Stimulated activated naive CD4-positive, alpha-beta T cell treated with Interleukin-2 at 50 U/mL for 16 hours (primary cell): Measurements from ENCODE around the gene ZNF862.
"Not testable (repeated sequence)": the region's sequence is repeated elsewhere in the genome, so short reads cannot be mapped to it uniquely, and the experiment has no call there.

Experiments used
- DNase-seq: peaks from one replicate; lab custom pipeline; 2025; lab: John Stamatoyannopoulos, UW

Gene ZNF862

DNA sequence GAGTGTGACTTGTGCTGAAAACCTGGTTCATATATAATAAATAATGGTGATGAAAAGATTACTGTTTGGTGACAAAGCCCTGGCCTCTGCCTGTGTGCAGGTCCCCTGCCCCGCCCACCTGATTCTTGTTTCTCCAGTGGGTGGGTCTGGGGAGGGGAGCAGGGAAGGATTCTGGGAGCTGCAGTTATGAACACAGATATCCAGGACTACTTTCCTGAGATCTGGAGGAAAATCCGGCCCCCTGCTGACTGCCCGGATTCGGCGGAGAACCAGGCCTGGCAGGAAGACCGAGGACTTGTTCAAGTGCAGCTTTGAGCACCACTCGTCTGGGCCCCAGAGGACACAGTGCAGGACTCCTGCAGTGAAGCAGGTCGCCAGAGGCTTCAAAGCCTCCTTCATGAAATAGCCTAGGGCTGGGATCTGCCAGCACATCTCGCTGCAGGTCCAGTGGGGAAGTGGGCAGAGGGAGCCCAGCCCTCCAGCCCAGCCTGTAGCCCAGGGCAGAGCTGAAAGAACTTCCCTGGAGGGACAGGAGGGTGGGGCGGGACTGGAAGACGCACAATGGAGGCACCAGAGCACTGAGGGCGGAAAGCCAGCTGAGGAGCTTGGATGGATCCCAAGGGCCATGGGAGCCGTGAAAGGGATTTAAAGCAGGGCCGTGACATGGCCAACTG is 42.6 kb downstream of the ZNF862 start:
- no peak for DNase-seq

DNA sequence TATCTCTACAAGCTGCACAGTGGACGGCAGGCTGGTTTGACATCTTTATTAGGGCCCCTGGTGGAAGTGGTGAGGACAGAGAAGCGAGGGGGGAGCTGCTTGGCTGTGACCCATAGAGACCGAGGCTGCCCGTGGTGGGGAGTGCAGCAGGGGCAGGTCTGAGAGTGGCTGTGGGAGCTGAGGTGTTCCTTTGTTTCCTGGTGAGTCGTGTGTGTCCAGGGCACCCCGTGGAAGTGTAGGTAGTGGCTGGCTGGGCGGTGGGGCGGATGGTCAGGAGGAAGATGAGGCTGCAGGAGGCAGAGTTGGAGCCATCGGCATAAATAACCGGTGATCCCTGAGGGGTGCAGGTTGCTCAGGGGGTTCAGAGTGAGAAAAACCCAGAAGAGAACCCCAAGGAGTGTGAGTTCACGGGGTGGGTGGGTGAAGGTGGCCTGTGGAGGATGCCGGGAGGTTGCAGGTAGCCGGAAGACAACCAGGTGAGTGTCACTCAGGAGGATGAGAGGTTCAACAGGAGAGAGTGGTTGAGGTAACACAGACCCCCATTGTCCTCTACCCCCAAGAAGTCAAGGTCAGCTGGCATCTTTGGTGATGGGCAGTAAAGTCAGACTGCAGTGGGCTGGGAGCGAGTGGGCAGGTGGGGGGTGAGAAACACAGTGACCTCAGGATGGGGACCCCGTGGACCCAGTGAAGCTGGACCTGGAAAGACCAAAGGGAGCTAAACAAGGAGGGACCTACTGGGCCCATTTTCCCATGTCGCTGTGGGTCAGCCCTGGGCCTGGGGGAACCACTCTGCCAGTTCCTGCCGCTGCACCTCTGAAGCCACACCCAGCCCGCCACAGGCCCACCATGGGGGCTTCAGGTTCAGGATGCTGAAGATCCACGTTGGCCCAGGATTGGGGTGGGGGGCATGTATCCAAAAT is 43.4 kb downstream of the ZNF862 start:
- DNase-seq = no peak

DNA sequence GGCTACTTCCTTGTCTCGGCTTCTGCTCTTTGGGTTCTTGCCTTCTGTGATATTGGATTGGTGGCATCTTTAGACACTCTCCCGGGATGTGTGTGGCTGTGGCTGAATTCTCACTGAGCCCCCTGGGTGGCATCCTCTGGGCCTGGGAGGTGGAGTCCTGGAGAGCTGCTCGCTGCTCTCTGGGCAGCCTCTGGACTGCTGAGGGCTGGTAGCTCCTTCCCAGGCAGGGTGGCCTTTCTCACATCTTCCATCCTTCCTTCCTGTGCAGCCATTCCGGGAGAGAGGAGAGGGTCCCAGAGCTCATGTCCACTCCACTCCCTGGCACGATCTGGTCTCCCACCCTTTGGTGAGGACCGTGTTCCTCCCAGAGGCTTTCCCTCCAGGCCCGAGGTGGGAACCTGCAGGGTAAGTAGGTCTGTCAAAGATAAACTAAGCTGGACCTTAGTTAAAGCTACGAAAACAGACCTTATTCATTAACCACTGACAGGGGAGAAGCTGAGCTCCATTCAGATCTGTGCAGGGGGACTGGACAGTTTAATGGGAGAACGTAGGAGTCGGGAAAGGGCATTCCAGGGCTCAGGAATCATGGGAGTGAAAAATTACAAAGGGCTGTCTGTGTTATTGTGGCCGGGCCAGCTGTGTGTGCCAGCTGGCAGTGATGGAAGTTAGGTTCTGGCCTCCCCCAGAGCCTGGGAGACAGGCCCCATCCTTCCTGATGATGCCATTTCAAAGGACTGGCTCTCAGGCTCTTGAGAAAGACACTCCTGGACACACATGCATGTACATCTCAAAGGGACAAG is 44.3 kb downstream of the ZNF862 start:
- no peak for DNase-seq

DNA sequence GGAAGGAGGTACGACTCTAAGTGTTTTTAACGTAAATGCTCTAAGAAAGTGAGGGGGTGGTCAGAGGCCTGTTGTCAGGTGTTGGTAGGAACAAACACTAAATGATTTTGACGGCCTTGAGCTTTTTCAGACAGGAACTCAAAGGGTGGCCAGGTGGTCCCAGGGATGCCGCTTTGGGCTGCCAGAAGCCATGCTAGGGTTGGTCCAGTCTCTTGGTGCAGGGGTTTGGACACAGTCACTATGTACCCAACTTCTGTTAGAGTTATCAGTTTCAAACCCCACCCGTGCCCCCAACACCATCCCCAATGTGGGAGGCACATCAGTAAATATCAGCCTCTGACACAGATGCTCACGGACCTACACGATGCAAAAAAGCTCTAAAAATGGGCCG is 44.9 kb downstream of the ZNF862 start:
- DNase-seq = no peak

DNA sequence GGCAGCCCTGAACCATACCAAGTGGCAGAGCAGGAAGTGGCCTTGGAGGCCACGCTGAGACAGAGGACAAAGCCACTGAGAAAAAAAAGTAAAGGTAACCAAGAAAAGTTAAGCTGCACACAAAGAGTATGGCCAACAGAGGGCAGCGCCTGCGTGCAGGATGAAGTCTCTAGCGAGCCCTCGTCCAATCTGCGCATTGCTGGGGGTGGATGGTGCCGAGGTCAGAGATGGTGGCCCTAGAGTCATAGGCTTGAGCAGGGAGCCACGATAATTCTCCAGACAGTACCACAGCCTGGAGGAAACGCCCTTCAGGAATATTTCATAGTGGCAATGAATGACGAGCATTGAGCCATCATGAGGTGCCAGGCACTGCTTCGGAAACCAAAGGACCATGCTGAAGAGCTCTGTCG is 45.3 kb downstream of the ZNF862 start:
- peak; percentile 38 for DNase-seq

DNA sequence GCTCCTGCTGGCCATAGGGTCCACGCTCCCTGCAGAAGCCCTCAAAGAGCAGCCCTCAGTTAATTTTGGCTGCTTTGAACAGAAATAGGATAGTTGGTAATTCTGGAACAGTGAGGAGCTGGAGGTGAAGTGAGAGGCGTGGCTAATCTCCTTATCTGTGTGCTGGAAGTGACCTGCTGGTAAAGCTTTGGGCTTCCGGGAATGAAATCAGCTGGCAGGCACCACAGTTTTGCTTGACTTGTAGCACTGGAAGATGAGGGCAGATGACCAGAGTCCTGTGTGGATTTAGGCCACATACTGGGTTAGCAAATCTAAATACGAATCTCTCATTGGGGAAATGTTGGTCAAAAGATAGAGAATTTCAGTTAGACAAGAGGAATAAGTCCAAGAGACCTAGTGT is 45.8 kb downstream of the ZNF862 start:
- DNase-seq = no peak

DNA sequence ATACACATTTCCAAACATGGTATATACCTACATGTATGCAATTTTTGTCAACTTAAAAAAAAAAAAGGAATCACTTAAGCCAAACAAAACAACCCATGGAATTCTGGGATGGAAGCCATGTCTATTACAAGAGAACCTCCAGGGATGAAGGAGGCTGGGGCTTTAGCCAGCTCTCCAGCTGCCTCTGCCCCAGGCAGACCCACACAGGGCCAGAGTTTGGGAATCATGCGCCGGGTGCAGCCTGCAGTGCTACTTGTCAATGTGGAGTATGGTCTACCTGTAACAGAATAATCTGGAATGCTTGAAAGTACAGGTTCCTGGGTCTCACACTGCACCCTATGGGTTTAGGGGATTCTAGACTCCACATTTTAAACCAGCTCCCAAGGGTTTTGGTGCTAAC is 46.4 kb downstream of the ZNF862 start:
- DNase-seq = no peak

DNA sequence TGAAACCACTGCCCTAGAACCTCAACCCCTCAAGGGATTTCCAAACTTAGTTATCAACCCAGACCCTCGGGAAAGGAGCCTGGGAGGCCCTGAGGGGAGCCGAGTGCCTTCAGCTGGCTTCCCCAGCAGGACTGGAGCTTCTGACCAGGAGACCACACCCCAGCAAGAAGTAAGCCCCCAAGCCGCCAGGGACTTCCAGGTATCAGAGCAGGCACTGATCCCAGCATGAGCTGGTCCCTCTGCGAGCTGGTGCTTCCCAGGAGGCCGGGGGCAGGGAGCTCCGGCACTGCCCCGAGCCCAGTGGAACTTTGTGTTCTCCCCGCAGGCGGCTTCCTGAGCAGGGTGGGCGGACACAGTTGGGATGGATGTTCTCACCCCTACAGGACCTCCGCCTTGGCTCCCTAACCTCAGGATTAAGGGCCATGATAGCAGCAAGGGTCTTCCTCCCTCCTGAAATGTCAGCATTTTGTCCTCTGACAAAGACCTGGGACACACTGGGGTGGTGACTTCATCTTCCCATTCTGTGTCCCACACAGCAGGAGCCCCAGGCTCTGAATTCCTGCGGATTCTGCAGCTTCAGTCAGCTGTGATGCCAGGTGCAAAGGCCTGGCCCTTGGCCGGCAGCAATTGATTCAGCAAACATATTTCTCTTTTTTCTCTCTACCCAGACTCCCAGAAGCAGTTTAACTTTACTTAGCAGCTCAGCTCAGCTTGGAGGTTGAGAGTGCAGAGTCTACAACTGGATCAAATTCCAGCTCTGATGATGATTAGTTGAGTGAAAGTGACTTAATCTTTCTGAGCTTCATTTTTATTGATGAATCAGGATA is 47.2 kb downstream of the ZNF862 start:
- DNase-seq = no peak

DNA sequence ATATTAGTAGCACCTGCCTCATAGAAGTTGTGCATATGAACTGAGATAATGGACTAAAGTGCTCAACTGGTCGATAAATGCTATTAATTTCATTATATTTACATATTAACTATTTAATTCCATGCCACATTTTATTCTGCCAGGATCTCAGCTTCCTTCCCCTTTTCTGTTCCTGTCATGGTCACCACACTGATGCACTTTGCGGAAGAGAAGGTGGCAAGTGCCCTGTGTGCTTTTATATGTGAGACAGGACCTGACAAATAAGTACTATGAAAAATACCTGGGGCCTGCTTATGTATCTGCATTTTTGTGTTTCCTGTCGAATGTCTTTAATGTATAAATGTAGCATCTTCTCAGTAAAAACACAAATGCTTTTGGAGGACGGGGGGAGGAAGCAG is 47.8 kb downstream of the ZNF862 start:
- DNase-seq = no peak

DNA sequence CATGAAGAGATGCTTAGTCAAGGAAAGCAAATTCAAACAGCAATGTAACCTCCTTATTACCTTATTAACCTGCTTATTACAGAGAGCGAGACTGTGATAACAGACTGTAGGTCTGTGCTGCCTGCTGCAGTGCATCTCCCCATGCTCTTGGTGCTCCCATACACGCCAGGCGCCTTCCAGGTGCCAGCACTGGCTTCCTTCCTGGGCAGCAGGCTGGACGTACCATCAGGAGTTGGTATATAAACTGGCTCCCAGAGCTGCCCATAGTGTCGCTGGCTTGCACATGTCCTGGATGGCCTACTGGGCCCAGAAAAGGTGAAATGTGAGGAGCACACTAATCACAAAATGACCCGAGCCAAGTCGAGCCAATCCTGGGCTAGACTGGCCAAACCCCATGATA is 49.1 kb downstream of the ZNF862 start:
- no peak for DNase-seq

DNA sequence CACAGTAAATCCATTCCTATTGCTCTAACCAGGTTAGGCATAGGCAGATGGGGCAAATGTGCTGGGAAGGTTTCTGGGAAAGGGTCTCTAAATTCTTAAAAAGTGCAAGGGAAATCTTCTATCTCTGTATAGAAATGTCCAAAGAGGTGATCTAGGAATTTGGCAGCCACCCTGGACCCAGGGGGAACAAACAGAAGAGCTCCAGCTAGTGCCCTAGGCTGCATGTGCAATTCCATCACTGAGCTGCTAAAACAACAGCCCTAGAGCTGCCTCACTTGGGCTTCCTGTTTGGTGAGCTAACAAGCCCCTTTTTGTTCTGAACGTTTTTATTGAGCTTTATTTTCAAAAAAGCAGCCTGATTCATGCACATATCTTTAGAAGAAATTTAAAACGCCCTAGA is 52.5 kb downstream of the ZNF862 start:
- not testable (repeated sequence) for DNase-seq

DNA sequence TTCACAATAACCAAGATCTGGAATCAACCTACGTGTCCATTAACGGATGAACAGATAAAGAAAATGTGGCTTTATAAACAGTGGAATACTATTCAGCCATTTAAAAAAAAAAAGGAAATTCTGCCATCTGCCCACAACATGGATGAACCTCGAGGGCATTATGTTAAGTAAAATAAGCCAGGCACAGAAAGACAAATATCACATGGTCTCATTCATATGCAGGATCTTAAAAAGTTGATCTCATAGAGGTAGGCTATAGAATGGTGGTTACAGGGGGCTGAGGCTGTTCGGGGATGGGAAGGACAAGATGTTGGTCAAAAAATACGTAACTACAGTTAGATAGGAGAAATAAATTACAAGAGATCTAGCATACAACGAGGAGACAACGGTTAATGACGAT is 56.8 kb downstream of the ZNF862 start:
- DNase-seq = not testable (repeated sequence)

DNA sequence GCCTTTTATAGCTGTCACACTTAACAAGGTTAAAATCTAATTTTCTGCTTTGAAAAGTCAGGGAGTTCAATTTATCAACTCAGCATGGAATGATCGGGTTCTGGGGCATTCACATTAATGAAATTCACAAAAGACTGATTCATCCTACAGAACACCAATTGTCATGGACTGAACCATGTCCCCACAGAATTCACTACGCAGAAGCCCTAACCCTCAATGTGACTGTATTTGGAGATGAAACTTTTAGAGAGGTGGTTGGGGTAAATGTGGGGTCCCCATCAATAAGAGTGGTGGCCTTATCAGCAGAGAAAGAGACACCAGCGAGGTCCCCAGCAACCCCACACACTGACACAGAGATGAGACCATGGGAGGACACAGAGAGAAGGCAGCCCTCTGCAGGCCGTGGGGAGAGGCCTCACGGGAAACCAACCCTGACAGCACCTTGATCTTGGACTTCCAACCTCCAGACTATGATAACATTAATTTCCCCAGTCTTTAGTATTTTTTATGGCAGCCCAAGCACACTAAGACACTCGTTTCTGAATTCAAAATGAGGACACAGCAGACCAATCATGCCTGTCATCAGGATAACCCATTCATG is 69.7 kb downstream of the ZNF862 start:
- not testable (repeated sequence) for DNase-seq

DNA sequence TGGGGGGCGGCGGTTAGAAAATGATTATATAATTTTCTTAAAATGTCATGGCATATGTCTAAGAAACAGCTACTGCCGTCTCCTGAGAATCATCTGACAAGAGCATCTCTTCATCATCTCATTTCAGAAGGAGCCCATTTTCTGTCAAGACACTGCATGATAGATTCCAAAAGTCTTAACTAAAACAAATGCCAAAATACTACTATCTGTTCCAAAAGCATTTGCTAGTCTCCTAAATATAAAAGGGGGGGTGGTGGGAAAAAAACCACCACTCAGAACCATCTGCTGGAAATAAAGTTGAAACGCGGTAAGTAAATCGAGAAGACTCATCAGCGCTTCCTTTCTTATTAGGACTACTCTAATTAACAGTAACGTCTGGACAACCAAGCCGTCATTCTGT is 72.0 kb downstream of the ZNF862 start:
- DNase-seq = not testable (repeated sequence)

DNA sequence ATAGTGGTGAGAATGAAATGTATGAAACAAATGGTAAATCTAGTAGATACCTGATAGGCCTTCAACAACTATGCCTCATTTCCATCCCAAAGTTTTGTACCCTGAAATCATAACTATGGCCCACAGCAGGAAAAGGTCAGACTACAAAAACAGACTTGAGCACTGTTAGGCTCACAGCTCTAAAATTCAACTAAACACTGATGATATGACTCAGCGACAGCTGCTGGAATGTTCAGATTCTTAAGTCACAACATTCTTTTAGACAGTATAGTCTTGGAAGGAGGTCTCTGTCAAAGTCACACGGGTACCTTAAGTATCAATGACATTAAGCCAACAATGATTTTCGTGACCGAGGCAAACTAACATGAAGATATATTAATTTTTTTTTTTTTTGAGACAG is 74.0 kb downstream of the ZNF862 start:
- DNase-seq = not testable (repeated sequence)
